HEK293 (cell line): Measurements from ENCODE around the gene UBXN10.

Experiments used
- ATF2 ChIP-seq: fragments of 450-650 bp; formaldehyde crosslinking; IDR thresholded peaks from 2 replicates; pipeline ENCODE4 v1.5.1; 2016; ENCODE audit warnings: missing biosample characterization, missing genetic modification characterization, low read depth
- CTCF ChIP-seq: fragments of 450-650 bp; formaldehyde crosslinking; IDR thresholded peaks from 2 replicates; pipeline ENCODE4 v1.5.1; 2016; ENCODE audit warnings: missing biosample characterization, missing genetic modification characterization
- KLF16 ChIP-seq: fragments of 450-650 bp; formaldehyde crosslinking; IDR thresholded peaks from 2 replicates; pipeline ENCODE4 v1.5.1; 2017; ENCODE audit warnings: missing biosample characterization, missing genetic modification characterization
- ZNF274 ChIP-seq, 2 experiments: fragments of 200-500 bp in 1 of 2; fragments of 450-650 bp in 1 of 2; sonication (Bioruptor generic) in 1 of 2; formaldehyde crosslinking in 1 of 2; IDR thresholded peaks; 2 replicates each; pipeline versions ENCODE4 v1.5.1 to v1.6.1; 2014 to 2016; ENCODE audit warnings: borderline replicate concordance in 1 of 2, inconsistent platforms in 1 of 2, low read length in 1 of 2, missing biosample characterization in 1 of 2, missing genetic modification characterization in 1 of 2

- TF ChIP-seq CTCF (tag by site-specific recombination) (no peak), ZNF274 (IDR thresholded peaks at IDR 0.05; ENCODE audit: low read length) (no peak), ZNF274 (tag by site-specific recombination; IDR thresholded peaks at IDR 0.05; ENCODE audit: borderline replicate concordance) (no peak), ATF2 (no peak), KLF16 (tag by site-specific recombination) (no peak)
These were observed 44.9 kb upstream of the UBXN10 start for GRCh38 chr1:20141001-20141400.
